Muscle layer of duodenum (tissue), 2 donors: ENCODE results near the gene CPNE1.

Experiments used
- H3K27ac ChIP-seq: one replicate; pipeline ENCODE4 v1.7.0; 2013; ENCODE audit warnings: mild to moderate bottlenecking, low read length
- H3K27me3 ChIP-seq: one replicate; pipeline ENCODE4 v1.7.0; 2013; ENCODE audit warnings: low read depth, mild to moderate bottlenecking, control low read depth, low read length
- H3K36me3 ChIP-seq, 2 donors: one replicate each; pipeline ENCODE4 v1.7.0; 2013; ENCODE audit warnings: low read length in 2 of 2, control low read depth in 1 of 2, mild to moderate bottlenecking in 1 of 2; ENCODE audit not compliant: insufficient read depth in 2 of 2, control insufficient read depth in 1 of 2
- H3K4me1 ChIP-seq, 2 donors: one replicate each; pipeline ENCODE4 v1.7.0; 2013; ENCODE audit warnings: low read length in 2 of 2, mild to moderate bottlenecking in 2 of 2, control low read depth in 1 of 2, moderate library complexity in 1 of 2; ENCODE audit not compliant: insufficient read depth in 2 of 2, control insufficient read depth in 1 of 2
- H3K4me3 ChIP-seq, 2 donors: one replicate each; pipeline ENCODE4 v1.7.0; 2013; ENCODE audit warnings: low read length in 2 of 2, low read depth in 1 of 2, mild to moderate bottlenecking in 1 of 2
- H3K9me3 ChIP-seq, 2 donors: one replicate each; pipeline ENCODE4 v1.7.0; 2013; ENCODE audit warnings: low read length in 2 of 2, control low read depth in 1 of 2, mild to moderate bottlenecking in 1 of 2; ENCODE audit not compliant: control insufficient read depth in 1 of 2
- donor health status: healthy.

Gene CPNE1

GRCh38 chr20:35650632-35651031, 14.1 kb downstream of the CPNE1 start:
- H3K4me1 ChIP-seq = peaks cover 9 to 39% of the 10 kb centered on the region in 2 donors

GRCh38 chr20:35648836-35649235, 15.9 kb downstream of the CPNE1 start:
- no peak overlapping the region for H3K27ac ChIP-seq
- peaks cover 9 to 39% of the 10 kb centered on the region in 2 donors for H3K4me1 ChIP-seq
- no peak overlapping the region for H3K4me3 ChIP-seq
- H3K27me3 ChIP-seq = no peaks in the 10 kb centered on the region
- no peaks in the 10 kb centered on the region for H3K9me3 ChIP-seq
- peaks cover 10 to 16% of the 10 kb centered on the region in 2 donors for H3K36me3 ChIP-seq

More at GRCh38 chr20:35650632-35651031, 14.1 kb downstream of the CPNE1 start:
- Histone ChIP-seq H3K9me3 (no peaks in the 10 kb centered on the region), H3K27ac (no peak overlapping the region), H3K36me3 (peaks cover 24 to 33% of the 10 kb centered on the region in 2 donors), H3K27me3 (no peaks in the 10 kb centered on the region), H3K4me3 (no peak overlapping the region)

- no peak overlapping the region for H3K4me3 ChIP-seq
- H3K36me3 ChIP-seq = no peaks in the 10 kb centered on the region
- H3K27ac ChIP-seq = no peak overlapping the region
- no peaks in the 10 kb centered on the region for H3K27me3 ChIP-seq
- H3K4me1 ChIP-seq = peaks cover 9 to 27% of the 10 kb centered on the region in 2 donors
- H3K9me3 ChIP-seq = no peaks in the 10 kb centered on the region
These were observed 19.9 kb downstream of the CPNE1 start for GRCh38 chr20:35644806-35645205.

- H3K4me1 ChIP-seq = peaks cover 0 to 18% of the 10 kb centered on the region in 2 donors
These were observed 21.7 kb downstream of the CPNE1 start for GRCh38 chr20:35643045-35643444.

GRCh38 chr20:35641743-35642142, 23.0 kb downstream of the CPNE1 start:
- no peaks in the 10 kb centered on the region for H3K9me3 ChIP-seq
- H3K27me3 ChIP-seq = no peaks in the 10 kb centered on the region
- H3K4me3 ChIP-seq = no peak overlapping the region
- no peaks in the 10 kb centered on the region for H3K36me3 ChIP-seq
- H3K27ac ChIP-seq = no peak overlapping the region
- peaks cover 0 to 16% of the 10 kb centered on the region in 2 donors for H3K4me1 ChIP-seq

More at GRCh38 chr20:35643045-35643444, 21.7 kb downstream of the CPNE1 start:
- Histone ChIP-seq H3K27ac (no peak overlapping the region), H3K27me3 (no peaks in the 10 kb centered on the region), H3K4me3 (no peak overlapping the region), H3K36me3 (no peaks in the 10 kb centered on the region), H3K9me3 (no peaks in the 10 kb centered on the region)

- Histone ChIP-seq H3K36me3 (no peaks in the 10 kb centered on the region), H3K4me1 (peaks cover 0 to 12% of the 10 kb centered on the region in 2 donors), H3K27ac (no peak overlapping the region), H3K9me3 (no peaks in the 10 kb centered on the region), H3K27me3 (no peaks in the 10 kb centered on the region), H3K4me3 (no peak overlapping the region)
These were observed 24.0 kb downstream of the CPNE1 start for GRCh38 chr20:35640724-35641123.

GRCh38 chr20:35638751-35639150, 25.9 kb downstream of the CPNE1 start:
- Histone ChIP-seq H3K36me3 (no peaks in the 10 kb centered on the region), H3K4me3 (no peak overlapping the region), H3K4me1 (peaks cover 0 to 12% of the 10 kb centered on the region in 2 donors), H3K27ac (no peak overlapping the region), H3K27me3 (no peaks in the 10 kb centered on the region), H3K9me3 (no peaks in the 10 kb centered on the region)

GRCh38 chr20:35637276-35637675, 27.4 kb downstream of the CPNE1 start:
- Histone ChIP-seq H3K27ac (no peak overlapping the region), H3K9me3 (no peaks in the 10 kb centered on the region), H3K36me3 (peaks cover 0 to 3% of the 10 kb centered on the region in 2 donors), H3K4me1 (peaks cover 0 to 12% of the 10 kb centered on the region in 2 donors), H3K4me3 (no peak overlapping the region), H3K27me3 (no peaks in the 10 kb centered on the region)

- no peak overlapping the region for H3K4me3 ChIP-seq
- H3K27ac ChIP-seq = no peak overlapping the region
- H3K36me3 ChIP-seq = peaks cover 5 to 12% of the 10 kb centered on the region in 2 donors
- peaks cover 0 to 12% of the 10 kb centered on the region in 2 donors for H3K4me1 ChIP-seq
- no peaks in the 10 kb centered on the region for H3K9me3 ChIP-seq
- H3K27me3 ChIP-seq = no peaks in the 10 kb centered on the region
These were observed 28.6 kb downstream of the CPNE1 start for GRCh38 chr20:35636095-35636494.

GRCh38 chr20:35635652-35636051, 29.0 kb downstream of the CPNE1 start:
- H3K4me3 ChIP-seq = no peak overlapping the region
- peaks cover 0 to 11% of the 10 kb centered on the region in 2 donors for H3K4me1 ChIP-seq
- H3K9me3 ChIP-seq = no peaks in the 10 kb centered on the region
- H3K36me3 ChIP-seq = peaks cover 9 to 16% of the 10 kb centered on the region in 2 donors
- no peak overlapping the region for H3K27ac ChIP-seq
- H3K27me3 ChIP-seq = no peaks in the 10 kb centered on the region

GRCh38 chr20:35632539-35633115, 32.1 kb downstream of the CPNE1 start:
- Histone ChIP-seq H3K4me1 (no peaks in the 10 kb centered on the region), H3K36me3 (peaks cover 22 to 40% of the 10 kb centered on the region in 2 donors), H3K27ac (no peak overlapping the region)

GRCh38 chr20:35630636-35631035, 34.1 kb downstream of the CPNE1 start:
- no peaks in the 10 kb centered on the region for H3K4me1 ChIP-seq
- no peaks in the 10 kb centered on the region for H3K27me3 ChIP-seq
- H3K4me3 ChIP-seq = no peak overlapping the region
- no peak overlapping the region for H3K27ac ChIP-seq
- H3K36me3 ChIP-seq = peaks cover 37 to 59% of the 10 kb centered on the region in 2 donors
- no peaks in the 10 kb centered on the region for H3K9me3 ChIP-seq

More at GRCh38 chr20:35632539-35633115, 32.1 kb downstream of the CPNE1 start:
- H3K9me3 ChIP-seq = no peaks in the 10 kb centered on the region
- H3K4me3 ChIP-seq = no peak overlapping the region
- no peaks in the 10 kb centered on the region for H3K27me3 ChIP-seq
